Glutamatergic neuron (in vitro differentiated cells): ENCODE data around the gene USP28. TPM values are rescaled to one million over a fixed set of nuclear protein-coding genes. Genes with fewer than 3 reads are reported as not detected.
A peak's percentile ranks its signal among the peaks of the same experiment; 100 is the strongest.

Experiments
- DNase-seq: peaks from one replicate; pipeline ENCODE4 v3.0.0; 2022
- H3K27ac Mint-ChIP-seq: one replicate; pipeline ENCODE4 v1.8.0; 2020; ENCODE audit warnings: mild to moderate bottlenecking, mixed read lengths, inconsistent platforms; ENCODE audit not compliant: unreplicated experiment
- H3K27me3 Mint-ChIP-seq: one replicate; pipeline ENCODE4 v1.8.0; 2020; ENCODE audit warnings: mild to moderate bottlenecking, moderate library complexity, mixed read lengths, inconsistent platforms; ENCODE audit not compliant: unreplicated experiment
- H3K36me3 Mint-ChIP-seq: one replicate; pipeline ENCODE4 v1.8.0; 2020; ENCODE audit warnings: mild to moderate bottlenecking, mixed read lengths, inconsistent platforms; ENCODE audit not compliant: unreplicated experiment
- H3K4me1 Mint-ChIP-seq: one replicate; pipeline ENCODE4 v1.8.0; 2020; ENCODE audit warnings: mild to moderate bottlenecking, low read depth, mixed read lengths, inconsistent platforms; ENCODE audit not compliant: unreplicated experiment
- H3K4me3 Mint-ChIP-seq: one replicate; pipeline ENCODE4 v1.8.0; 2020; ENCODE audit warnings: mild to moderate bottlenecking, mixed read lengths, inconsistent platforms; ENCODE audit not compliant: unreplicated experiment
- H3K9me3 Mint-ChIP-seq: one replicate; pipeline ENCODE4 v1.8.0; 2020; ENCODE audit warnings: mild to moderate bottlenecking, moderate library complexity, mixed read lengths, inconsistent platforms; ENCODE audit not compliant: unreplicated experiment
- total RNA-seq: library from RNA; stranded (reverse); fragmentation: NEBNext Ultra II Directional; extraction: Animal tissue kit (Norgen Biotek cat#: 25700); gene quantifications from one replicate; pipeline ENCODE4 v1.2.1, GENCODE V29; 2021; ENCODE audit not compliant: unreplicated experiment
- TF ChIP-seq, protein P1 (sequence below): fragments of 200-600 bp; sonication (generic); IDR thresholded peaks from one replicate; pipeline ENCODE4 v1.5.0; 2021; ENCODE audit not compliant: partially characterized antibody, unreplicated experiment

The USP28 gene
- total RNA-seq, 1 donor from 2014 or later, result 20.0 TPM

- DNase-seq, result no peak
- TF ChIP-seq, protein P1, sequence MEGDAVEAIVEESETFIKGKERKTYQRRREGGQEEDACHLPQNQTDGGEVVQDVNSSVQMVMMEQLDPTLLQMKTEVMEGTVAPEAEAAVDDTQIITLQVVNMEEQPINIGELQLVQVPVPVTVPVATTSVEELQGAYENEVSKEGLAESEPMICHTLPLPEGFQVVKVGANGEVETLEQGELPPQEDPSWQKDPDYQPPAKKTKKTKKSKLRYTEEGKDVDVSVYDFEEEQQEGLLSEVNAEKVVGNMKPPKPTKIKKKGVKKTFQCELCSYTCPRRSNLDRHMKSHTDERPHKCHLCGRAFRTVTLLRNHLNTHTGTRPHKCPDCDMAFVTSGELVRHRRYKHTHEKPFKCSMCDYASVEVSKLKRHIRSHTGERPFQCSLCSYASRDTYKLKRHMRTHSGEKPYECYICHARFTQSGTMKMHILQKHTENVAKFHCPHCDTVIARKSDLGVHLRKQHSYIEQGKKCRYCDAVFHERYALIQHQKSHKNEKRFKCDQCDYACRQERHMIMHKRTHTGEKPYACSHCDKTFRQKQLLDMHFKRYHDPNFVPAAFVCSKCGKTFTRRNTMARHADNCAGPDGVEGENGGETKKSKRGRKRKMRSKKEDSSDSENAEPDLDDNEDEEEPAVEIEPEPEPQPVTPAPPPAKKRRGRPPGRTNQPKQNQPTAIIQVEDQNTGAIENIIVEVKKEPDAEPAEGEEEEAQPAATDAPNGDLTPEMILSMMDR, result no peak
These were observed 2.1 kb downstream of the USP28 start for GRCh38 chr11:113873236-113873626.

GRCh38 chr11:113871336-113871735 is 4.0 kb downstream of the USP28 start:
- Mint-ChIP-seq H3K27ac (peak overlapping the region; percentile 11), H3K4me1 (peaks cover 16% of the 10 kb centered on the region), H3K4me3 (no peak overlapping the region)

More at GRCh38 chr11:113873236-113873626, 2.1 kb downstream of the USP28 start:
- H3K4me3 Mint-ChIP-seq, result peak overlapping the region; percentile 79
- peaks cover 17% of the 10 kb centered on the region for H3K4me1 Mint-ChIP-seq
- peaks cover 8% of the 10 kb centered on the region for H3K9me3 Mint-ChIP-seq
- no peak overlapping the region for H3K27ac Mint-ChIP-seq
- peaks cover 4% of the 10 kb centered on the region for H3K27me3 Mint-ChIP-seq
- no peaks in the 10 kb centered on the region for H3K36me3 Mint-ChIP-seq

GRCh38 chr11:113867843-113868503 is 7.4 kb downstream of the USP28 start:
- no peaks in the 10 kb centered on the region for H3K36me3 Mint-ChIP-seq
- H3K27ac Mint-ChIP-seq, result no peak overlapping the region

More at GRCh38 chr11:113871336-113871735, 4.0 kb downstream of the USP28 start:
- H3K27me3 Mint-ChIP-seq, result peaks cover 4% of the 10 kb centered on the region
- peaks cover 5% of the 10 kb centered on the region for H3K9me3 Mint-ChIP-seq
- DNase-seq, result no peak
- H3K36me3 Mint-ChIP-seq, result no peaks in the 10 kb centered on the region
- TF ChIP-seq, protein P1, result no peak

GRCh38 chr11:113865873-113866272 is 9.5 kb downstream of the USP28 start:
- H3K4me3 Mint-ChIP-seq, result no peak overlapping the region
- no peak overlapping the region for H3K27ac Mint-ChIP-seq
- DNase-seq, result no peak
- H3K36me3 Mint-ChIP-seq, result no peaks in the 10 kb centered on the region
- H3K27me3 Mint-ChIP-seq, result no peaks in the 10 kb centered on the region
- peaks cover 3% of the 10 kb centered on the region for H3K4me1 Mint-ChIP-seq
- peaks cover 2% of the 10 kb centered on the region for H3K9me3 Mint-ChIP-seq
- TF ChIP-seq, protein P1, result no peak

More at GRCh38 chr11:113867843-113868503, 7.4 kb downstream of the USP28 start:
- H3K9me3 Mint-ChIP-seq, result no peaks in the 10 kb centered on the region
- H3K27me3 Mint-ChIP-seq, result no peaks in the 10 kb centered on the region
- no peak for DNase-seq
- H3K4me3 Mint-ChIP-seq, result no peak overlapping the region
- H3K4me1 Mint-ChIP-seq, result peaks cover 6% of the 10 kb centered on the region
- TF ChIP-seq, protein P1, result no peak

GRCh38 chr11:113864410-113864809 is 11.0 kb downstream of the USP28 start:
- Mint-ChIP-seq H3K9me3 (peaks cover 2% of the 10 kb centered on the region), H3K36me3 (no peaks in the 10 kb centered on the region), H3K4me1 (no peaks in the 10 kb centered on the region), H3K27me3 (no peaks in the 10 kb centered on the region), H3K27ac (no peak overlapping the region), H3K4me3 (no peak overlapping the region)
- TF ChIP-seq, protein P1, result no peak
- no peak for DNase-seq
